AG04449 (cell line): ENCODE results near the gene MTMR11.

Experiments used
- CTCF ChIA-PET: fragments of 350-600 bp; formaldehyde crosslinking; extraction: SDS; loops from one replicate; lab custom pipeline; 2021; ENCODE audit warnings: antibody characterized with exemption; lab: Yijun Ruan, JAX
- POLR2A ChIA-PET: fragments of 400-600, 350-600 bp; formaldehyde crosslinking; extraction: SDS; loops from one replicate; lab custom pipeline; 2020; ENCODE audit warnings: antibody characterized with exemption, inconsistent platforms; lab: Yijun Ruan, JAX
- DNase-seq: peaks from one replicate; pipeline ENCODE4 v3.0.0-alpha.2; 2010; ENCODE audit warnings: low read depth, low spot score
- H3K4me3 ChIP-seq: 2 replicates; pipeline ENCODE4 v1.5.1; 2011; ENCODE audit warnings: low read depth, mild to moderate bottlenecking, control low read depth, low read length
- CTCF ChIP-seq: IDR thresholded peaks from one replicate; pipeline ENCODE4 v1.5.1; 2011; ENCODE audit warnings: mild to moderate bottlenecking, moderate library complexity, low read length, control low read depth, inconsistent platforms; ENCODE audit not compliant: insufficient read depth; ENCODE audit errors: missing control alignments

The MTMR11 gene

GRCh38 chr1:149906570-149907075 lies 30.1 kb downstream of the MTMR11 start:
- no peak for DNase-seq
- ChIA-PET POLR2A (no interaction called here), CTCF (interaction anchor here (1.1 kb wide), 1 partner anchor 10 kb away, joined by 3 read pairs; no protein-coding TSS in a partner anchor)
- no peak overlapping the region for H3K4me3 ChIP-seq
- no peak for TF ChIP-seq CTCF

GRCh38 chr1:149903836-149904491 lies 32.7 kb downstream of the MTMR11 start:
- no peak for DNase-seq
- TF ChIP-seq CTCF, result no peak
- no peak overlapping the region for H3K4me3 ChIP-seq
- ChIA-PET CTCF (no interaction called here), POLR2A (interaction anchor here (1.0 kb wide), 1 partner anchor 17 kb away, joined by 3 read pairs; no protein-coding TSS in a partner anchor)

- ChIA-PET POLR2A (interaction anchor here (0.6 to 1.5 kb wide), 2 partner anchors 12 to 29 kb away, joined by 3 to 20 read pairs; a partner anchor contains a TSS), CTCF (interaction anchor here (1.1 to 2.5 kb wide), 2 partner anchors 11 to 288 kb away, joined by 5 to 13 read pairs; a partner anchor contains a TSS)
- H3K4me3 ChIP-seq, result peak within 1 kb of the TSS; percentile 66
- no peak for DNase-seq
- TF ChIP-seq CTCF, result no peak
Observed at GRCh38 chr1:149899460-149900284, 37.0 kb downstream of the MTMR11 start, which contains the start of gene BOLA1. Gene BOLA1 (plus strand): TSS chr1:149899568. CDS start chr1:149900060, 492 bp downstream.

- ChIA-PET POLR2A (no interaction called here), CTCF (interaction anchor here (1.8 kb wide), 1 partner anchor 8 kb away, joined by 5 read pairs; a partner anchor contains a TSS)
- no peak overlapping the region for H3K4me3 ChIP-seq
- no peak for DNase-seq
- no peak for TF ChIP-seq CTCF
Observed at GRCh38 chr1:149896575-149896974, 40.1 kb downstream of the MTMR11 start.

GRCh38 chr1:149888999-149889289 lies 47.7 kb downstream of the MTMR11 start:
- POLR2A ChIA-PET, result interaction anchor here (1.5 to 3.7 kb wide), 5 partner anchors 40 to 179 kb away, joined by 5 to 39 read pairs (median 15); partner anchors contain the start of genes OTUD7B and VPS45
- H3K4me3 ChIP-seq, result peak overlapping the region; percentile 64
- CTCF ChIA-PET, result interaction anchor here (0.6 to 2.9 kb wide), 17 partner anchors 10 to 298 kb away, joined by 3 to 18 read pairs (median 4); partner anchors contain the start of genes BOLA1, MTMR11 and VPS45
- no peak for DNase-seq
- no peak for TF ChIP-seq CTCF
